Gastroesophageal sphincter (tissue), 4 donors: Measurements from ENCODE around the gene FOSL1. TPM values are rescaled to one million over a fixed set of nuclear protein-coding genes. Genes with fewer than 3 reads are reported as not detected.
"Not testable (repeated sequence)": the region's sequence is repeated elsewhere in the genome, so short reads cannot be mapped to it uniquely, and the experiment has no call there.

Experiments used
- ATAC-seq: fragments of 150-250 bp; one replicate; pipeline ENCODE4 v1.9.1; 2016; ENCODE audit warnings: mild to moderate bottlenecking, moderate library complexity
- H3K27ac ChIP-seq, 4 donors: fragments of 200-600 bp; sonication (generic) in 3 of 4; 1 replicate in 3 of 4; 2 replicates in 1 of 4; pipeline ENCODE4 v1.5.1; 2016 to 2019
- H3K27me3 ChIP-seq: fragments of 200-600 bp; sonication (generic); one replicate; pipeline ENCODE4 v1.5.1; 2019
- H3K36me3 ChIP-seq, 2 donors: fragments of 200-600 bp; sonication (generic); one replicate each; pipeline ENCODE4 v1.5.1; 2019; ENCODE audit warnings: control low read depth in 1 of 2
- H3K4me1 ChIP-seq, 3 donors: fragments of 200-600 bp; sonication (generic); 1 replicate in 2 of 3; 2 replicates in 1 of 3; pipeline ENCODE4 v1.5.1; 2016 to 2019; ENCODE audit warnings: control low read depth in 2 of 3
- H3K4me3 ChIP-seq, 2 donors: fragments of 200-600 bp; sonication (generic); one replicate each; pipeline ENCODE4 v1.5.1; 2019; ENCODE audit warnings: mild to moderate bottlenecking in 1 of 2, moderate library complexity in 1 of 2
- H3K9me3 ChIP-seq, 3 donors: fragments of 200-600 bp; sonication (generic); one replicate each; pipeline ENCODE4 v1.5.1; 2017 to 2019; ENCODE audit warnings: control low read depth in 2 of 3
- EP300 ChIP-seq: sonication (generic); formaldehyde crosslinking; IDR thresholded peaks from one replicate; pipeline ENCODE4 v1.6.1; 2017; ENCODE audit warnings: antibody characterized with exemption, mild to moderate bottlenecking
- POLR2A ChIP-seq, 2 donors: fragments of 450-650 bp; IDR thresholded peaks; one replicate each; pipeline ENCODE4 v1.6.1; 2017; ENCODE audit warnings: antibody characterized with exemption in 2 of 2, mild to moderate bottlenecking in 2 of 2, moderate library complexity in 1 of 2
- POLR2AphosphoS5 ChIP-seq: sonication (generic); formaldehyde crosslinking; IDR thresholded peaks from one replicate; pipeline ENCODE4 v1.6.1; 2017; ENCODE audit warnings: antibody characterized with exemption
- WGBS, 2 donors: methylation state at CpG; one replicate each; pipeline ENCODE4 v1.1.5; 2018; ENCODE audit warnings: low coverage in 1 of 2; 5-methylcytosine and 5-hydroxymethylcytosine counted together
- total RNA-seq, 4 donors: library from RNA; depleted of rRNA; stranded (reverse); fragments of >200 nt; gene quantifications; one replicate each; pipeline ENCODE4 v1.1.0, GENCODE V29; 2016
- TF ChIP-seq, protein P1 (sequence below), 4 experiments: fragments of 200-600 bp in 2 of 4; fragments of 450-650 bp in 2 of 4; sonication (generic) in 1 of 4; IDR thresholded peaks; one replicate each; pipeline ENCODE4 v1.5.1; 2017 to 2019; ENCODE audit warnings: antibody characterized with exemption in 4 of 4, mild to moderate bottlenecking in 2 of 4, moderate library complexity in 2 of 4

Gene FOSL1
- total RNA-seq, 4 donors from 2014 or later, result 1.4 to 24.9 (median 4.1) TPM

DNA sequence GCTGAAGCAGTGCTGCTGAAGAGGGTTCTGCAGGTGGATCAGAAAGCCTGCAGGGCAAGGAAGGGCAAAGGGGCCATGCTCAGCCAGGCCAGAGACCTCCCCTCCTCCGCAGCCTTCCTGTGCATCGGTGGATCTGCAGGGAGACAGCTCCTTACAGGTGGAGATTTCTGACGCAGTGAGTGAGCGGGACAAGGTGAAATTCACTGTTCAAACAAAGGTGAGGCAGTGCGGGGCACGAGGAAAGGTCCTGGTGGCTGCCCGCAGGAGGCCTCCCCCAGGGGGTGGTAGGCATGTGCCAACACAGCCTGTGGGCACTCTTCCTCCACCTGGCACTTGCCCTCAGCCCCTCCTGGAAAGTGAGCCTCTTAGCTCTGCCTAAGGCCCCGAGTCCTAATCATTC lies 50.8 kb downstream of the FOSL1 start:
- H3K4me1 ChIP-seq, result peaks cover 0 to 27% (median 0%) of the 10 kb centered on the region in 3 donors
- H3K27ac ChIP-seq, result no peak overlapping the region
- WGBS, 2 donors, result 70 to 80% methylated on average over 1 to 7 of the region's 8 CpGs
- H3K36me3 ChIP-seq, result peaks cover 0 to 40% of the 10 kb centered on the region in 2 donors
- peaks cover 0 to 10% (median 0%) of the 10 kb centered on the region in 3 donors for H3K9me3 ChIP-seq
- no peak for ATAC-seq
- H3K27me3 ChIP-seq, result no peaks in the 10 kb centered on the region
- H3K4me3 ChIP-seq, result no peak overlapping the region
- TF ChIP-seq, protein P1, sequence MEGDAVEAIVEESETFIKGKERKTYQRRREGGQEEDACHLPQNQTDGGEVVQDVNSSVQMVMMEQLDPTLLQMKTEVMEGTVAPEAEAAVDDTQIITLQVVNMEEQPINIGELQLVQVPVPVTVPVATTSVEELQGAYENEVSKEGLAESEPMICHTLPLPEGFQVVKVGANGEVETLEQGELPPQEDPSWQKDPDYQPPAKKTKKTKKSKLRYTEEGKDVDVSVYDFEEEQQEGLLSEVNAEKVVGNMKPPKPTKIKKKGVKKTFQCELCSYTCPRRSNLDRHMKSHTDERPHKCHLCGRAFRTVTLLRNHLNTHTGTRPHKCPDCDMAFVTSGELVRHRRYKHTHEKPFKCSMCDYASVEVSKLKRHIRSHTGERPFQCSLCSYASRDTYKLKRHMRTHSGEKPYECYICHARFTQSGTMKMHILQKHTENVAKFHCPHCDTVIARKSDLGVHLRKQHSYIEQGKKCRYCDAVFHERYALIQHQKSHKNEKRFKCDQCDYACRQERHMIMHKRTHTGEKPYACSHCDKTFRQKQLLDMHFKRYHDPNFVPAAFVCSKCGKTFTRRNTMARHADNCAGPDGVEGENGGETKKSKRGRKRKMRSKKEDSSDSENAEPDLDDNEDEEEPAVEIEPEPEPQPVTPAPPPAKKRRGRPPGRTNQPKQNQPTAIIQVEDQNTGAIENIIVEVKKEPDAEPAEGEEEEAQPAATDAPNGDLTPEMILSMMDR (IDR thresholded peaks at IDR 0.05), result no peak
- TF ChIP-seq EP300 (no peak), POLR2A (IDR thresholded peaks at IDR 0.05) (no peak), POLR2AphosphoS5 (no peak)

DNA sequence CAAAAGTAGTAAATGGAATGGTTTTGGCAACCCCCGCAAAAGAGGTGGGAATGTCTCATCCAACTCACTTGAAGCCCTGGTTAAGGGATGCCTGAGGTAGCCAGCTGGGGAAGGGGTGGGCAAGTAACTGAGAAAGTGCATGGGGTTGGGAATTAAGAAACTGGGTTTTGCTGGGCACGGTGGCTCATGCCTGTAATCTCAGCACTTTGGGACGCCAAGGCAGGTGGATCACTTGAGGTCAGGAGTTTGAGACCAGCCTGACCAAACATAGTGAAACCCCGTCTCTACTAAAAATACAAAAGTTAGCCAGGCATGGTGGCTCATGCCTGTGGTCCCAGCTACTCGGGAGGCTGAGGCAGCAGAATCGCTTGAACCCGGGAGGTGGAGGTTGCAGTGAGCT lies 51.5 kb downstream of the FOSL1 start:
- WGBS, 2 donors, result 59 to 76% methylated on average over 2 to 6 of the region's 7 CpGs
- H3K9me3 ChIP-seq, ATAC-seq, H3K4me3 ChIP-seq, H3K27ac ChIP-seq, H3K27me3 ChIP-seq: not testable (repeated sequence)
- Histone ChIP-seq H3K36me3 (peaks cover 0 to 33% of the 10 kb centered on the region in 2 donors), H3K4me1 (peaks cover 0 to 20% (median 0%) of the 10 kb centered on the region in 3 donors)

DNA sequence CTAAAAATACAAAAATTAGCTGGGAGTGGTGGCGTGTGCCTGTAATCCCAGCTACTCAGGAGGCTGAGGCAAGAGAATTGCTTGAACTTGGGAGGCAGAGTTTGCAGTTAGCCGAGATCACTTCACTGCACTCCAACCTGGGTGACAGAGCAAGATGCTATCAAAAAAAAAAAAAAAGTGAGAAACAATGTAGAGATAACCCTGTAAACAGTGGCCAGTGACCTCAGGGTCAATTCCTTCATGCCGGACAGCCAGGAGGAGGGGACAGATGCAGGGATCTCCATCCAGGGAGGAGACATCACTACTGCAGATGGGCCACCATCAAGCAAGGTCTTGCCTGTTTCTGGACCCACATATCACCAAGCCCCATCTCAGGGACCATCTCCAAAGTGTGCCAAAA lies 52.4 kb downstream of the FOSL1 start:
- 35% methylated on average over 2 of the region's 3 CpGs; no CpG with 5 or more reads in 1 of the 2 donors for WGBS, 2 donors
- peaks cover 0 to 24% of the 10 kb centered on the region in 2 donors for H3K36me3 ChIP-seq
- H3K27ac ChIP-seq, result no peak overlapping the region
- TF ChIP-seq, protein P1 (IDR thresholded peaks at IDR 0.05), result no peak
- TF ChIP-seq EP300 (no peak), POLR2A (IDR thresholded peaks at IDR 0.05) (no peak), POLR2AphosphoS5 (no peak)
- peaks cover 0 to 10% (median 0%) of the 10 kb centered on the region in 3 donors for H3K9me3 ChIP-seq
- no peak overlapping the region for H3K4me3 ChIP-seq
- H3K4me1 ChIP-seq, result peaks cover 0 to 11% (median 0%) of the 10 kb centered on the region in 3 donors
- no peak for ATAC-seq
- no peaks in the 10 kb centered on the region for H3K27me3 ChIP-seq

DNA sequence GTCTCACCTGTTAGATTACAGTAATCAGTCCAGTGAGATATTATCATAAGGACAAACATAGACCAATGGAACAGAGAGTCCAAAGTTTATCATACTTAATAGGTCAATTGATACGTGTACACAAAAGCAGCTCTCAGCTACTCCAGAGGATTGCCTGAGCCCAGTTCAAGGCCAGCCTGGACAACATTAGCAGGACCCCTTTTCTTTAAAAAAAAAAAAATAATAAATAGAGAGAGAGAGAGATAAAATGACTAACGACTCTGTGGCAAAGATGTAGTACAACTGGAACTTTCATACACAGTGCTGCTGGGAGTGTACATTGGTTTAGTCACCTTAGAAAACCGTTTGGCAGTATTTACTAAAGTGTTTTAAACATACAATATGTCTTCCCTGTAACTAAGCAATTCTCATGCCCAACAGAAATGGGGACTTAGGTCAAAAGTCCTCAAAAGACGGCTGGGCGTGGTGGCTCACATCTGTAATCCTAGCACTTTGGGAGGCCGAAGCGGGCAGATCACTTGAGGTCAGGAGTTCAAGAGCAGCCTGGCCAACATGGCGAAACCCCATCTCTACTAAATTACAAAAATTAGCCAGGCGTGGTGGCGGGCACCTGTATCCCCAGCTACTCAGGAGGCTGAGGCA lies 55.8 kb downstream of the FOSL1 start:
- TF ChIP-seq POLR2A (IDR thresholded peaks at IDR 0.05), result no peak
- no peak for TF ChIP-seq EP300
- TF ChIP-seq POLR2AphosphoS5, result no peak
- TF ChIP-seq, protein P1 (IDR thresholded peaks at IDR 0.05), result no peak

DNA sequence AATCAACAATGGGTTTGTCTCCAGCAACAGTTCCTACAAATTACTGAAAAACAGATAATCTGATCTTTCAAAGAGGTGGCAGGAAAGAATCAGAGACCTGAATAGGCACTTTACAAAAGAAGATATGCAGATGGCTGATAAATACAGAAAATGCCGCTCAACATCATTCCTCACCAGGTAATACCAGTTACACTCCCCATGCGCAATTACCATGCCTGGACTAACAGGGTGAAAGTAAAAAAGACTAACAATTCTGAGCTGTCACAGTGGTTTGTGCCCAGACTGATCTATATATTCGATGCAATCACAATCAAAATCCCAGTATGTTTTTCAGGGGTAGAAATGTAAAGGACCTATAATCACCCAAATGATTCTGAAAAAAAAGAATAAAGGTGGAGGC lies 56.4 kb downstream of the FOSL1 start:
- Histone ChIP-seq H3K4me1 (no peaks in the 10 kb centered on the region), H3K4me3 (no peak overlapping the region), H3K36me3 (no peaks in the 10 kb centered on the region), H3K9me3 (no peaks in the 10 kb centered on the region), H3K27me3 (no peaks in the 10 kb centered on the region), H3K27ac (no peak overlapping the region)
- TF ChIP-seq POLR2AphosphoS5 (no peak), EP300 (no peak), POLR2A (IDR thresholded peaks at IDR 0.05) (no peak)
- TF ChIP-seq, protein P1 (IDR thresholded peaks at IDR 0.05), result no peak
- WGBS, 2 donors, result 92 to 95% methylated on average over 3 of the region's 3 CpGs
- no peak for ATAC-seq

More for the DNA sequence above, 55.8 kb downstream of the FOSL1 start:
- Histone ChIP-seq H3K27ac (no peak overlapping the region), H3K9me3 (no peaks in the 10 kb centered on the region), H3K4me3 (no peak overlapping the region), H3K27me3 (no peaks in the 10 kb centered on the region), H3K36me3 (no peaks in the 10 kb centered on the region), H3K4me1 (no peaks in the 10 kb centered on the region)
- no peak for ATAC-seq
- whole genome bisulfite sequencing, 2 donors, result 78 to 85% methylated on average over 2 to 10 of the region's 10 CpGs
